GM04504 (cell line): ENCODE data around the gene OR13C3.
"Not testable (repeated sequence)": the region's sequence is repeated elsewhere in the genome, so short reads cannot be mapped to it uniquely, and the experiment has no call there.

ENCODE experiments used
- DNase-seq: peaks from one replicate; pipeline ENCODE4 v3.0.0-alpha.2; 2012; ENCODE audit warnings: low read depth

The OR13C3 gene

GRCh38 chr9:104536756-104537155, at the start of gene OR13C3:
OR13C3 (minus strand) TSS chr9:104536856; CDS start chr9:104536723, 133 bp downstream.
- DNase-seq, result no peak

DNA sequence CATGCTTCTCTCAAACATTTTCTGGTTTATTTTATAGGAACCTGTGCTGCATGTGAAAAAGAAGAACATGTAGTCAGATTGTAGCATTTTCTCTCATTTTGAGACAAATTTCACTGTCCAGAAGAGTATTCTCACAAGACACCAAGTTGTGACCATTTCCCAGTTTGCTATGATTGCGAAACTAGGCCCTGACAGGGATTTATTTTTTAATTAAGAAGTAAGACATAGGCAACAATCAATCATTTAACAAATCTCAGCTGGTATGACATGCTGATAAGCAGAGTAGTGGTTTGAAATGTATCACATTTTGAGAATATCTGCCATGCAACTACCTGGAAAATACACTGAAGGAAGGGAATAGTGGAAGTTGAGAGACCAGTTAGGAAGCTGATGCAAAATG, 43.9 kb upstream of the OR13C3 start:
- DNase-seq, result no peak

DNA sequence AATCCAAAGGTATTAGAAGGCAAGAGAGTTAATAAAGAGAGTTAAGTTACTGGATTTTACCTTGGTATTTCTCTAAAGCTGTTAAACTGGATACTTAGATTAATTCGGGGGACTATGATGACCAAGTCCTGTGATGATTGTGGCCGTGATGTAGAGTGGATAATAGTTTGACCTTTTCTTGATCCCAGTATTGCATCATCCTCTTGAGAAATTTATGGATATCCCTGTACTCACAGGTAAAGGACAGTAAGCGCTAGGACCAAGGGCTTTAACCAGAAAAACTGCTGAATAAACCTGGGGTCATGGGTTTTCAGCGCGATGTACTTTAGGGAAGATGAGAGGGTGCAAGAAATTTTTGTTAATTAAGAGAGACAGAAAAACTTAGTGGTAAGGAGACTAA, 40.6 kb upstream of the OR13C3 start:
- DNase-seq, result no peak

GRCh38 chr9:104575456-104575855, 38.8 kb upstream of the OR13C3 start:
- no peak for DNase-seq

GRCh38 chr9:104572612-104573011, 36.0 kb upstream of the OR13C3 start:
- no peak for DNase-seq

- no peak for DNase-seq
These were observed 32.2 kb upstream of the OR13C3 start, which contains the start of gene OR13C8 for GRCh38 chr9:104568868-104569267. OR13C8 (plus strand) TSS chr9:104569168; CDS start chr9:104569168, 0 bp downstream.

- DNase-seq, result no peak
These were observed 27.7 kb upstream of the OR13C3 start for GRCh38 chr9:104564358-104564757.

DNA sequence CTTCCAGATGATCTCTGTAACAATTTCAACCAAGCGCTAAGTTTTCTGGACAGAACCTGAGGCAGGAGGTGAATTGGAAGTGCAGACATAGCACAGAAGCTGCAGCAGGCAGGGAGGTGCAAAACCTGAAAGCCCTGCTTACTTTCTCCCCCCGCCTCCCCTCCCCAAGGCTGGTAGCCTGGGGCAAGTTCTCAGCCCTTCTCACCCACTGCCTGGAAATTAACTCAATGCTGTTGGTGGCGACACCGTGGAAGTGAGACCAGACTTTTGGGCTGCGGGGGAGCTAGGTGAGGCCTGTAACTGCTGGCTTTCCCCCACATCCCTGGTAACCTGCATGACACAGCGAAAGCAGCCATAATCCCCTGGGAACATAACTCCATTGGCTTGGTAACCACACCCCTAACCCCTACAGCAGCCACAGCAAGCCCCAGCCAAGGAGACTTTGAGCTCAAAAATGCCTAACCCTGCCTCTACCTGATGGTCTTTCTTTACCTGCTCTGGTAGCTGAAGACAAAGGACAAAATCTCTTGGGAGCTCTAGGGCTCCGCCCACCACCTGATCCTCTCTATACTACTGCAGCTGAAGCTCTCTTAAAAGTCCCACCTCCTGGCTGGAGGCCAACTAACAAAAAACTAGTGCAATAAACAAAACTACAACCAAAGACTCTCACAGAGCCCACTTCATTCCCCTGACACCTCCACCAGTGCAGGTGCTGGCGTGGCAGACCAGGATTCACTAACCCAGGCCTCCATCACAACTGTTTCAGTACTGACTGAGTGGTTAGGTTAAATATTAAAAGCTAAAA, 20.4 kb upstream of the OR13C3 start:
- no peak for DNase-seq

- DNase-seq, result no peak
These were observed 18.9 kb upstream of the OR13C3 start for GRCh38 chr9:104555521-104555920.

DNA sequence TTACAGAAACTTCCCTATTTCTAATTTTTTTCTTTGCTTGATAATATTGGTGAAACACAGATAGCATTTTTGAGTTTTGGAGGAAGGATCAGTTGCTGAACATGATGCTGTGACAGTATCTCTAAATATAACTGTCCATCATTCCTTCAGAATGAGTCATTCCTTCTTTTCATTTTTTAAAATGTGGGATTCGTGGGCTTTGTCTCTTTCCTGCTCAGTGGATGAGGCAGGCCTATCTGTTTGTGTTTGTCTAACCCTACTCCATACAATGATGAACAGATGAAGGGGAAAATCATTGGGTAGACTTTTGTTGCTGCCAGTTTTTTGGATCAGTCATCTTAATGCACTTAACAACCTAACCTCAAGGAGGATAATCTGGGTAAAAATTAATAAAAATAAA, 16.6 kb upstream of the OR13C3 start:
- DNase-seq, result no peak

- DNase-seq, result no peak
These were observed 8.0 kb upstream of the OR13C3 start for GRCh38 chr9:104544644-104545043.

DNA sequence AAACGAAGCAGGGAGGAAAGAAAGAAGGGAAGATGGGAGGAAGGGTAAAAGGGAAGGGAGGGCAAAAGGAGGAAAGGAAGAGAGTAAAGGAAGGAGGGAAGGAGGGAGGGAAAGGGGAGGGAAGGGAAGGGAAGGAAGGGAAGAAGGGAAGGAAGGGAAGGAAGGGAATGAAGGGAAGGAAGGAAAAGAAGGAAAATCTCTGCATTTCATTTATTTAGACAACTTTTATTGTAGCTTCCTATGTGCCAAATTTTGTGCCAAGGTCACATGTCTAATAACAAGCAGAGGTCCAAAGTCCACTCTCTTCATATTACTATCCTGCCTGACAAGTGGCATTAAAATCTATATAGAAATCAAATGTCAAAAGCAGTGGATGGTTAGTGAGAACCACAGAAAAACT, 2.6 kb upstream of the OR13C3 start:
- no peak for DNase-seq

DNA sequence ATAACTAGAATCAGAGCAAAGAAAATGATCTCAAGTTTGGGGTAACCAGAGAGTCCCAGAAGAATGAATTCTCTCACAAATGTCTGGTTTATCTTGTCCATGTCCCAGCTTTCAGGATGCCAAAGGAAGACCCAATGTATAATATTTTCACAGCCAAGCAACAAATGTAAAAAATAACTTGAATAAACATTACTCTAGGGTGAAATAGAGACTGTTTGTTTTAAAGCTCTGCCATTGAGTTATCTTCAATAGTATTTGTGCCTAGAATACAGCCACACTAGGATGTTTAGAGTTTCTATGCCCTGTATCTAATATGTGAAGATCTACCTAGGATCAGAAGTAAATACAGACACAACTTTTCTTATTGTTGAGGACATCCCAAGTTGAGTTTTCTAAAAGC, 9.5 kb downstream of the OR13C3 start, which contains the start of gene OR13C4:
Gene OR13C4 (minus strand): TSS at position 101 of the 400 bp plus-strand sequence. CDS start 0 bp downstream, at position 101.
- no peak for DNase-seq

DNA sequence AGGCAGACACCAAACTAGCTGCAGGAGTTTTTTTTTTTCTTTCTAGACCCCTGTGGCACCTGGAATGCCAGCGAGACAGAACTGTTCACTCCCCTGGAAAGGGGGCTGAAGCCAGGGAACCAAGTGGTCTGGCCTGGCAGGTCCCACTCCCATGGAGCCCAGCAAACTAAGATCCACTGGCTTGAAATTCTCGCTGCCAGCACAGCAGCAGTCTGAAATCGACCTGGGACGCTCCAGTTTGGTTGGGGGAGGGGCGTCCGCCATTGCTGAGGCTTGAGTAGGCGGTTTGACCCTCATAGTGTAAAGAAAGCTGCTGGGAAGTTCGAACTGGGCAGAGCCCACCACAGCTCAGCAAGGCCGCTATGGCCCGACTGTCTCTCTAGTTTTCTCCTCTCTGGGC, 16.4 kb downstream of the OR13C3 start:
- not testable (repeated sequence) for DNase-seq

GRCh38 chr9:104514901-104515300, 21.8 kb downstream of the OR13C3 start:
- DNase-seq, result no peak

- no peak for DNase-seq
These were observed 30.1 kb downstream of the OR13C3 start for GRCh38 chr9:104506565-104506964.

DNA sequence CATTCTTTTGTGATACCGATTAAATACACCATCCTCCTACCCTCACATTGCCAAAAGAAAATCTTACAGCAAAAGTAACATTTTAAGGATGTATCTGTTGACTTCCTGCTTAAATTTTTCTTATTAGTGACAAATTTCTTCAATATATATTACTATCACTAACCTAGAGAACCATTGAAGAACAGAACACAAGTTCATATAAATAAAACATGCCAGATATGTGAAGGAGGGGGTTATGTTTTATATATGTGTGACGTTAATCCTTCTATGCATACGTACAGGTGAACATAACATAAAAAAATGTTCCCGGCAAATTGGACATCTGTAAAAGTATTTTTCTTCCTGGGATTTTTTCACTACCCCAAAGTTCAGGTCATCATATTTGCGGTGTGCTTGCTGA, 32.7 kb downstream of the OR13C3 start, which contains the start of gene OR13F1:
Gene OR13F1 (plus strand): TSS at position 301 of the 400 bp plus-strand sequence. CDS start 0 bp downstream, at position 301.
- no peak for DNase-seq

DNA sequence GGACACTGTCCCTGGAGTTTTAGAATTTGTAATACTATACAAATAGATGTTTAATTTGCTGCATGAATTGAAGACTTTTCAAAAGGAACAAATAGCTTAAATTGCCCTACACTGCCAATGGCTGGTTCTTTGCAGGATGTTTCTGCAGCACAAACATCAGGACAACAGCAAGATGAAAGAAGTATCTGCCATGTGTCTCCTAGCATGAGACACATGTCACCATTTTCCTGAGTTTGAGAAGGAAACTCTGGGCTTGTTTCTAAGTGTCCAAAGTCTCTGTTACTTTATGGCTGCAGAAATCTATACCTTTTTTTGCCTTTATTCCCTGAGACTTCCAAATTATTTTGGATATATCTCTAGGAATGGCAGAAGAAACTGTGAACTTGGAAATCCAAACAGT, 33.2 kb downstream of the OR13C3 start:
- DNase-seq, result no peak

GRCh38 chr9:104494808-104495207, 41.8 kb downstream of the OR13C3 start:
- DNase-seq, result no peak
